HEK293 (cell line): ENCODE measurements around the gene ARMH4.

Source experiments
- CTCF ChIA-PET: fragments of 350-600 bp; formaldehyde crosslinking; extraction: SDS; loops from one replicate; lab custom pipeline; 2021; ENCODE audit warnings: antibody characterized with exemption; lab: Yijun Ruan, JAX
- POLR2A ChIA-PET: fragments of 300-600 bp; formaldehyde crosslinking; extraction: SDS; loops from one replicate; lab custom pipeline; 2020; ENCODE audit warnings: antibody characterized with exemption, inconsistent platforms; lab: Yijun Ruan, JAX
- H3K27ac ChIP-seq: fragments of 200-500 bp; sonication (Bioruptor generic); 2 replicates; pipeline ENCODE4 v1.5.1; 2014; ENCODE audit warnings: low read depth, low read length, control low read depth, inconsistent platforms; ENCODE audit errors: extremely low read depth
- H3K36me3 ChIP-seq, 2 experiments: fragments of 200-500 bp in 1 of 2; sonication (Bioruptor generic) in 1 of 2; 1 replicate in 1 of 2; 2 replicates in 1 of 2; pipeline ENCODE4 v1.5.1; 2014 to 2017; ENCODE audit warnings: inconsistent platforms in 2 of 2, low read length in 2 of 2; ENCODE audit not compliant: control insufficient read depth in 2 of 2, insufficient read depth in 1 of 2
- H3K4me1 ChIP-seq: fragments of 200-500 bp; sonication (Bioruptor generic); 2 replicates; pipeline ENCODE4 v1.5.1; 2014; ENCODE audit warnings: mild to moderate bottlenecking, low read length, inconsistent platforms; ENCODE audit not compliant: control insufficient read depth, insufficient read depth
- H3K4me3 ChIP-seq: 2 replicates; pipeline ENCODE4 v1.5.1; 2011; ENCODE audit warnings: low read depth, mild to moderate bottlenecking, control low read depth, low read length, moderate library complexity
- H3K9me3 ChIP-seq: fragments of 200-500 bp; sonication (Bioruptor generic); 2 replicates; pipeline ENCODE4 v1.5.1; 2014; ENCODE audit warnings: low read depth, low read length, inconsistent platforms; ENCODE audit not compliant: control insufficient read depth, insufficient read depth
- KLF10 ChIP-seq: fragments of 450-650 bp; IDR thresholded peaks from 2 replicates; pipeline ENCODE4 v1.5.1; 2018; ENCODE audit warnings: missing biosample characterization, mild to moderate bottlenecking, missing genetic modification characterization
- MYNN ChIP-seq: fragments of 450-650 bp; formaldehyde crosslinking; IDR thresholded peaks from 2 replicates; pipeline ENCODE4 v1.5.1; 2016; ENCODE audit warnings: missing biosample characterization, missing genetic modification characterization, borderline replicate concordance
- SCRT1 ChIP-seq: fragments of 450-650 bp; formaldehyde crosslinking; IDR thresholded peaks from 2 replicates; pipeline ENCODE4 v1.5.1; 2016; ENCODE audit warnings: missing biosample characterization, missing genetic modification characterization, borderline replicate concordance
- SETDB1 ChIP-seq: IDR thresholded peaks from one replicate; pipeline ENCODE4 v1.6.1; 2017; ENCODE audit warnings: mild to moderate bottlenecking, low read length, moderate library complexity, mixed read lengths; ENCODE audit not compliant: insufficient read length
- WT1 ChIP-seq: fragments of 450-650 bp; formaldehyde crosslinking; IDR thresholded peaks from 2 replicates; pipeline ENCODE4 v1.5.1; 2016; ENCODE audit warnings: missing biosample characterization, missing genetic modification characterization
- ZFP3 ChIP-seq: fragments of 450-650 bp; formaldehyde crosslinking; IDR thresholded peaks from 2 replicates; pipeline ENCODE4 v1.5.1; 2016; ENCODE audit warnings: low read depth, missing biosample characterization, missing genetic modification characterization
- ZNF157 ChIP-seq: fragments of 450-650 bp; formaldehyde crosslinking; IDR thresholded peaks from 2 replicates; pipeline ENCODE4 v1.5.1; 2016; ENCODE audit warnings: missing biosample characterization, missing genetic modification characterization
- ZNF2 ChIP-seq: fragments of 450-650 bp; formaldehyde crosslinking; IDR thresholded peaks from 2 replicates; pipeline ENCODE4 v1.5.1; 2016; ENCODE audit warnings: missing biosample characterization, missing genetic modification characterization
- ZNF292 ChIP-seq: fragments of 450-650 bp; formaldehyde crosslinking; IDR thresholded peaks from 2 replicates; pipeline ENCODE4 v1.5.1; 2016; ENCODE audit warnings: low read depth, missing biosample characterization, missing genetic modification characterization, borderline replicate concordance
- ZNF433 ChIP-seq: fragments of 450-650 bp; formaldehyde crosslinking; IDR thresholded peaks from 2 replicates; pipeline ENCODE4 v1.5.1; 2016; ENCODE audit warnings: missing biosample characterization, missing genetic modification characterization, low read depth
- ZNF48 ChIP-seq: fragments of 450-650 bp; formaldehyde crosslinking; IDR thresholded peaks from 2 replicates; pipeline ENCODE4 v1.5.1; 2016; ENCODE audit warnings: missing biosample characterization, missing genetic modification characterization
- ZNF529 ChIP-seq: fragments of 450-650 bp; formaldehyde crosslinking; IDR thresholded peaks from 2 replicates; pipeline ENCODE4 v1.5.1; 2017; ENCODE audit warnings: missing genetic modification characterization, missing biosample characterization; ENCODE audit not compliant: insufficient replicate concordance
- ZNF558 ChIP-seq: fragments of 450-650 bp; formaldehyde crosslinking; IDR thresholded peaks from 2 replicates; pipeline ENCODE4 v1.5.1; 2016; ENCODE audit warnings: missing biosample characterization, missing genetic modification characterization
- ZNF600 ChIP-seq: fragments of 450-650 bp; formaldehyde crosslinking; IDR thresholded peaks from 2 replicates; pipeline ENCODE4 v1.5.1; 2016; ENCODE audit warnings: missing biosample characterization, missing genetic modification characterization
- ZNF621 ChIP-seq: fragments of 450-650 bp; formaldehyde crosslinking; IDR thresholded peaks from 2 replicates; pipeline ENCODE4 v1.5.1; 2017; ENCODE audit warnings: missing biosample characterization, missing genetic modification characterization
- ZNF707 ChIP-seq: fragments of 450-650 bp; formaldehyde crosslinking; IDR thresholded peaks from 2 replicates; pipeline ENCODE4 v1.5.1; 2016; ENCODE audit warnings: missing biosample characterization, missing genetic modification characterization
- ZNF776 ChIP-seq: fragments of 450-650 bp; formaldehyde crosslinking; IDR thresholded peaks from 2 replicates; pipeline ENCODE4 v1.5.0; 2017; ENCODE audit warnings: missing biosample characterization, missing genetic modification characterization, borderline replicate concordance
- ZNF785 ChIP-seq: fragments of 450-650 bp; formaldehyde crosslinking; IDR thresholded peaks from 2 replicates; pipeline ENCODE4 v1.5.1; 2016; ENCODE audit warnings: missing biosample characterization, missing genetic modification characterization
- TF ChIP-seq, protein P1 (sequence below): fragments of 450-650 bp; formaldehyde crosslinking; IDR thresholded peaks from 2 replicates; pipeline ENCODE4 v1.5.1; 2017; ENCODE audit warnings: missing biosample characterization, missing genetic modification characterization
- TF ChIP-seq, protein P2 (sequence below): fragments of 450-650 bp; formaldehyde crosslinking; IDR thresholded peaks from 2 replicates; pipeline ENCODE4 v1.5.1; 2016; ENCODE audit warnings: missing biosample characterization, missing genetic modification characterization, borderline replicate concordance
- TF ChIP-seq, protein P3 (sequence below): sonication (generic); formaldehyde crosslinking; IDR thresholded peaks from 2 replicates; pipeline ENCODE4 v1.8.1; 2022; ENCODE audit warnings: mild to moderate bottlenecking, moderate library complexity, missing genetic modification reagents
- TF ChIP-seq, protein P4 (sequence below): fragments of 450-650 bp; formaldehyde crosslinking; IDR thresholded peaks from 2 replicates; pipeline ENCODE4 v1.5.1; 2016; ENCODE audit warnings: missing biosample characterization, missing genetic modification characterization, low read depth

Gene ARMH4

DNA sequence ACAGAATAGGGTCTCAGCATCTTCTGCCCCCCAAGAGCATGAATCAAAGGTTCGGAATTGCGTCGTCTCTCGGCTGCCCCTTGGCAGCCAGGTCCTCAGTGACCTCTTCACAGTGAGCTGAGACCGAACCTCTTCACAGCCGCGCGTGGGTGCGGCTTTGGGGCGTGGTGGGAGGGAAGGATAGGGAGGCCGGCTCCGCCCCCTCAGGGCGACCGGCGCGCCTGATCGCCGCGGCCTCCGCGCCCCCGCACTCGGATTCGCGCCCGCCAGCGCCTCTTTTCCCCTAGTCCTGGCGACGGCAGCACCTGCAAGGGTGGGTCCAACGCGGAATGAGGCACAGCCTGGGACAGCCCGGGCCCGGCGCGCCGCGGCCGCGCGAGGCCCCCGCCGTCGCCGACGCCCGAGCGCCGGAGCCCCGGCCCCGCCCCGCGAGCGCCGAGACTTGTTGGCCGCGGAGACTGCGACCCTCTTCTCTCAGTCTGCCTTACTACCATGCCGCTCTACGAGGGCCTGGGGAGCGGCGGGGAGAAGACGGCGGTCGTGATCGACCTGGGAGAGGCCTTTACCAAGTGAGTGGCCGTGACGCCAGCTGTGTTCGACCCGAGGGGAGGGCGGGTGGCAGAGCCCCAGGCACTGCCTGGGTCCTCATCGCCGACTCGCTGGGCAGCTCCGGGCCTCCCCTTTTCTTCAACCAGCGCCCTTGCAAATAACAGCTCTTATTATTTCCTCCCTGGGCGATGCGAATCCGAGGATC is 47.9 kb upstream of the ARMH4 start, which contains the start of gene ACTR10 (continued):
- TF ChIP-seq WT1: no peak
- TF ChIP-seq, protein P1, sequence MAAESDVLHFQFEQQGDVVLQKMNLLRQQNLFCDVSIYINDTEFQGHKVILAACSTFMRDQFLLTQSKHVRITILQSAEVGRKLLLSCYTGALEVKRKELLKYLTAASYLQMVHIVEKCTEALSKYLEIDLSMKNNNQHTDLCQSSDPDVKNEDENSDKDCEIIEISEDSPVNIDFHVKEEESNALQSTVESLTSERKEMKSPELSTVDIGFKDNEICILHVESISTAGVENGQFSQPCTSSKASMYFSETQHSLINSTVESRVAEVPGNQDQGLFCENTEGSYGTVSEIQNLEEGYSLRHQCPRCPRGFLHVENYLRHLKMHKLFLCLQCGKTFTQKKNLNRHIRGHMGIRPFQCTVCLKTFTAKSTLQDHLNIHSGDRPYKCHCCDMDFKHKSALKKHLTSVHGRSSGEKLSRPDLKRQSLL (tag by site-specific recombination): no peak
- no peak for TF ChIP-seq ZNF558 (tag by site-specific recombination)
- no peak for TF ChIP-seq ZNF157 (tag by site-specific recombination)
- TF ChIP-seq, protein P2, sequence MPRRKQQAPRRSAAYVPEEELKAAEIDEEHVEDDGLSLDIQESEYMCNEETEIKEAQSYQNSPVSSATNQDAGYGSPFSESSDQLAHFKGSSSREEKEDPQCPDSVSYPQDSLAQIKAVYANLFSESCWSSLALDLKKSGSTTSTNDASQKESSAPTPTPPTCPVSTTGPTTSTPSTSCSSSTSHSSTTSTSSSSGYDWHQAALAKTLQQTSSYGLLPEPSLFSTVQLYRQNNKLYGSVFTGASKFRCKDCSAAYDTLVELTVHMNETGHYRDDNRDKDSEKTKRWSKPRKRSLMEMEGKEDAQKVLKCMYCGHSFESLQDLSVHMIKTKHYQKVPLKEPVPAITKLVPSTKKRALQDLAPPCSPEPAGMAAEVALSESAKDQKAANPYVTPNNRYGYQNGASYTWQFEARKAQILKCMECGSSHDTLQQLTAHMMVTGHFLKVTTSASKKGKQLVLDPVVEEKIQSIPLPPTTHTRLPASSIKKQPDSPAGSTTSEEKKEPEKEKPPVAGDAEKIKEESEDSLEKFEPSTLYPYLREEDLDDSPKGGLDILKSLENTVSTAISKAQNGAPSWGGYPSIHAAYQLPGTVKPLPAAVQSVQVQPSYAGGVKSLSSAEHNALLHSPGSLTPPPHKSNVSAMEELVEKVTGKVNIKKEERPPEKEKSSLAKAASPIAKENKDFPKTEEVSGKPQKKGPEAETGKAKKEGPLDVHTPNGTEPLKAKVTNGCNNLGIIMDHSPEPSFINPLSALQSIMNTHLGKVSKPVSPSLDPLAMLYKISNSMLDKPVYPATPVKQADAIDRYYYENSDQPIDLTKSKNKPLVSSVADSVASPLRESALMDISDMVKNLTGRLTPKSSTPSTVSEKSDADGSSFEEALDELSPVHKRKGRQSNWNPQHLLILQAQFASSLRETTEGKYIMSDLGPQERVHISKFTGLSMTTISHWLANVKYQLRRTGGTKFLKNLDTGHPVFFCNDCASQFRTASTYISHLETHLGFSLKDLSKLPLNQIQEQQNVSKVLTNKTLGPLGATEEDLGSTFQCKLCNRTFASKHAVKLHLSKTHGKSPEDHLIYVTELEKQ (tag by site-specific recombination): no peak
- no peak for TF ChIP-seq SETDB1
- TF ChIP-seq, protein P3, sequence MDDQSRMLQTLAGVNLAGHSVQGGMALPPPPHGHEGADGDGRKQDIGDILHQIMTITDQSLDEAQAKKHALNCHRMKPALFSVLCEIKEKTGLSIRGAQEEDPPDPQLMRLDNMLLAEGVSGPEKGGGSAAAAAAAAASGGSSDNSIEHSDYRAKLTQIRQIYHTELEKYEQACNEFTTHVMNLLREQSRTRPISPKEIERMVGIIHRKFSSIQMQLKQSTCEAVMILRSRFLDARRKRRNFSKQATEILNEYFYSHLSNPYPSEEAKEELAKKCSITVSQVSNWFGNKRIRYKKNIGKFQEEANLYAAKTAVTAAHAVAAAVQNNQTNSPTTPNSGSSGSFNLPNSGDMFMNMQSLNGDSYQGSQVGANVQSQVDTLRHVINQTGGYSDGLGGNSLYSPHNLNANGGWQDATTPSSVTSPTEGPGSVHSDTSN (CRISPR knock-in tag): 0 out of 2 replicates have a peak, but pooled peaks have one; percentile 42
- no peak for TF ChIP-seq ZNF621 (tag by site-specific recombination)
- TF ChIP-seq KLF10 (tag by site-specific recombination): 0 out of 2 replicates have a peak, but pooled peaks have one; percentile 41
- TF ChIP-seq, all 188 proteins: peak for 25

GRCh38 chr14:58198086-58198485 is 46.1 kb upstream of the ARMH4 start:
- Histone ChIP-seq H3K9me3 (no peaks in the 10 kb centered on the region), H3K4me3 (no peak overlapping the region), H3K27ac (no peak overlapping the region), H3K36me3 (peaks cover 0 to 2% of the 10 kb centered on the region in 2 experiments; a peak in 2 of 3 replicates), H3K4me1 (peaks cover 2% of the 10 kb centered on the region; the same call in 1 of the 2 replicates)
- TF ChIP-seq ZNF785 (tag by site-specific recombination) (no peak), ZNF776 (tag by site-specific recombination) (no peak), ZNF292 (no peak), ZNF433 (tag by site-specific recombination) (no peak)
- ChIA-PET POLR2A (interaction anchor here (0.6 to 0.7 kb wide), 3 partner anchors 41 to 135 kb away, joined by 3 read pairs; no protein-coding TSS in a partner anchor), CTCF (interaction anchor here (0.6 kb wide), 1 partner anchor 24 kb away, joined by 3 read pairs; no protein-coding TSS in a partner anchor)

- ChIA-PET CTCF (interaction anchor here (0.6 kb wide), 1 partner anchor 1388 kb away, joined by 3 read pairs; no protein-coding TSS in a partner anchor), POLR2A (interaction anchor here (0.5 kb wide), 1 partner anchor 45 kb away, joined by 5 read pairs; no protein-coding TSS in a partner anchor)
- H3K4me1 ChIP-seq: no peaks in the 10 kb centered on the region
- H3K9me3 ChIP-seq: no peaks in the 10 kb centered on the region
- no peaks in the 10 kb centered on the region for H3K36me3 ChIP-seq
- no peak overlapping the region for H3K27ac ChIP-seq
- TF ChIP-seq, protein P4, sequence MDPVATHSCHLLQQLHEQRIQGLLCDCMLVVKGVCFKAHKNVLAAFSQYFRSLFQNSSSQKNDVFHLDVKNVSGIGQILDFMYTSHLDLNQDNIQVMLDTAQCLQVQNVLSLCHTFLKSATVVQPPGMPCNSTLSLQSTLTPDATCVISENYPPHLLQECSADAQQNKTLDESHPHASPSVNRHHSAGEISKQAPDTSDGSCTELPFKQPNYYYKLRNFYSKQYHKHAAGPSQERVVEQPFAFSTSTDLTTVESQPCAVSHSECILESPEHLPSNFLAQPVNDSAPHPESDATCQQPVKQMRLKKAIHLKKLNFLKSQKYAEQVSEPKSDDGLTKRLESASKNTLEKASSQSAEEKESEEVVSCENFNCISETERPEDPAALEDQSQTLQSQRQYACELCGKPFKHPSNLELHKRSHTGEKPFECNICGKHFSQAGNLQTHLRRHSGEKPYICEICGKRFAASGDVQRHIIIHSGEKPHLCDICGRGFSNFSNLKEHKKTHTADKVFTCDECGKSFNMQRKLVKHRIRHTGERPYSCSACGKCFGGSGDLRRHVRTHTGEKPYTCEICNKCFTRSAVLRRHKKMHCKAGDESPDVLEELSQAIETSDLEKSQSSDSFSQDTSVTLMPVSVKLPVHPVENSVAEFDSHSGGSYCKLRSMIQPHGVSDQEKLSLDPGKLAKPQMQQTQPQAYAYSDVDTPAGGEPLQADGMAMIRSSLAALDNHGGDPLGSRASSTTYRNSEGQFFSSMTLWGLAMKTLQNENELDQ: no peak
- TF ChIP-seq MYNN (no peak), ZNF529 (tag by site-specific recombination) (no peak), ZNF2 (no peak), ZNF600 (tag by site-specific recombination) (no peak), ZNF433 (tag by site-specific recombination) (no peak), ZNF776 (tag by site-specific recombination) (no peak), SCRT1 (tag by site-specific recombination) (no peak), ZNF707 (no peak), ZNF48 (tag by site-specific recombination) (no peak), ZFP3 (tag by site-specific recombination) (no peak)
- no peak overlapping the region for H3K4me3 ChIP-seq
Observed at GRCh38 chr14:58196198-58196597, 44.2 kb upstream of the ARMH4 start.
